ENCODE results near the gene CNNM4.

- TF ChIP-seq SNAI2 (CRISPR knock-in tag; IDR thresholded peaks at IDR 0.05): no peak
- no peak for TF ChIP-seq CREB5 (CRISPR knock-in tag; IDR thresholded peaks at IDR 0.05; ENCODE audit: low read depth)
- no peak for TF ChIP-seq PATZ1 (CRISPR knock-in tag; IDR thresholded peaks at IDR 0.05; ENCODE audit: borderline replicate concordance)
- no peak for TF ChIP-seq RARB (CRISPR knock-in tag; IDR thresholded peaks at IDR 0.05)
- TF ChIP-seq PPARA (CRISPR knock-in tag; IDR thresholded peaks at IDR 0.05; ENCODE audit: borderline replicate concordance): no peak
- TF ChIP-seq ZNF70 (CRISPR knock-in tag; IDR thresholded peaks at IDR 0.05): no peak
- no peak for TF ChIP-seq ZFP30 (CRISPR knock-in tag; IDR thresholded peaks at IDR 0.05)
- no peak for TF ChIP-seq BACH2 (CRISPR knock-in tag; IDR thresholded peaks at IDR 0.05; ENCODE audit: borderline replicate concordance)
These were observed 100.4 kb downstream of the CNNM4 start for GRCh38 chr2:96861074-96861473.

Measured in SK-N-SH treated with all-trans-retinoic acid at 6 μM for 48 hours (cell line).